HUES48 (cell line): ENCODE measurements around the gene KLHL24.
"Not testable (repeated sequence)": the region's sequence is repeated elsewhere in the genome, so short reads cannot be mapped to it uniquely, and the experiment has no call there.

Experiments
- H3K27ac ChIP-seq: one replicate; pipeline ENCODE4 v1.7.0; 2013; ENCODE audit warnings: low read depth, low read length, inconsistent platforms
- H3K27me3 ChIP-seq: 2 replicates; pipeline ENCODE4 v1.6.1; 2013; ENCODE audit warnings: mild to moderate bottlenecking, low read length; ENCODE audit not compliant: control insufficient read depth, insufficient read depth
- H3K36me3 ChIP-seq: 2 replicates; pipeline ENCODE4 v1.6.1; 2013; ENCODE audit warnings: low read length; ENCODE audit not compliant: control insufficient read depth, insufficient read depth
- H3K4me1 ChIP-seq: 2 replicates; pipeline ENCODE4 v1.6.1; 2013; ENCODE audit warnings: mild to moderate bottlenecking, low read length; ENCODE audit not compliant: control insufficient read depth, insufficient read depth
- H3K4me3 ChIP-seq: 2 replicates; pipeline ENCODE4 v1.5.1; 2013; ENCODE audit warnings: mild to moderate bottlenecking, low read depth, low read length
- H3K9ac ChIP-seq: 2 replicates; pipeline ENCODE4 v1.6.1; 2013; ENCODE audit warnings: mild to moderate bottlenecking, low read depth, low read length, moderate library complexity
- H3K9me3 ChIP-seq: 2 replicates; pipeline ENCODE4 v1.6.1; 2013; ENCODE audit warnings: low read length; ENCODE audit not compliant: control insufficient read depth, insufficient read depth

The KLHL24 gene

DNA sequence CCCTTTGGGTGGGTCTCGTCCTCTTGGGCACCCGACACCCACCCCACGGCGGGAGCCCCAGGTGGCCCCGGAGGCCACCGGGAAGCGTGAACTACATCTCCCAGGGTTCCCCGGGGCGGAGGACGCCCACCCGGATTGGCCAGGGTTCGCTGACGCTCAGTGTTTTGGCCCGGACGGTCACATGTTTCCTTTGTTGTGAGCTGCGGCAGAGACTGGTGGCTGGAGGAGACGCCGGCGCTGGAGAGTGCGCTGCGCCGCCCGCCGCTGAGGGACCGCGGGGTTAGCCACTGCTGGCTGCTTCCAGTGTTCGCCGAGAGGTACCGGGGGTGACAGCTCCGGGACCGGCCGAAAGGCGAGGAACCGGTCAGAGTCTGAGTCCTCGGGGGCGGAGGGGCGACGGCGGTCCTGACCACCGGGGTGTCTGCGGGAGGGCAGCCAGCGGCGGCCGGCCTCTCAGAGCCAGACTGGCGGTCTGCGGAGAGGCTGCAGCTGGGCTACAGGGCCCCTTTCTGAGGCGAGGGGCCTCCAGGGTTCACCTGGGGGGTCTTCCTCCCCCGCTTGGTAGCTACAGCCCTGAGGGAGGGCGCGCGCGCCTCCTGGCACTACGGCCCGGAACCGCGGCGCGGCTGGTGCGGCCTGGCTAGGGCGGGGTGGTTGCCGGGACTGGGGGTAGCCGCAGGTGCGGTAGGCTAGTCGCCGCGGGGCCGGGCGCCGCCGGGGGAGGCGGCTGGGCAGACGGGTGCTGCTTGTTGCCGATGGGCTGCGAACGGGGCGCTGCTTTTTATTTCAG lies at the start of gene KLHL24:
Gene KLHL24 (plus strand): TSS at position 193 of the 790 bp plus-strand sequence. CDS start 14,734 bp downstream, outside the sequence.
- peaks cover 10% of the 10 kb centered on the region; the same call in 1 of the 2 replicates for H3K4me1 ChIP-seq
- H3K9ac ChIP-seq = peak within 1 kb of the TSS; percentile 90
- H3K27me3 ChIP-seq = no peaks in the 10 kb centered on the region
- no peaks in the 10 kb centered on the region for H3K9me3 ChIP-seq
- peak within 1 kb of the TSS; percentile 88 for H3K4me3 ChIP-seq
- no peaks in the 10 kb centered on the region for H3K36me3 ChIP-seq
- H3K27ac ChIP-seq = peak within 1 kb of the TSS; percentile 97

DNA sequence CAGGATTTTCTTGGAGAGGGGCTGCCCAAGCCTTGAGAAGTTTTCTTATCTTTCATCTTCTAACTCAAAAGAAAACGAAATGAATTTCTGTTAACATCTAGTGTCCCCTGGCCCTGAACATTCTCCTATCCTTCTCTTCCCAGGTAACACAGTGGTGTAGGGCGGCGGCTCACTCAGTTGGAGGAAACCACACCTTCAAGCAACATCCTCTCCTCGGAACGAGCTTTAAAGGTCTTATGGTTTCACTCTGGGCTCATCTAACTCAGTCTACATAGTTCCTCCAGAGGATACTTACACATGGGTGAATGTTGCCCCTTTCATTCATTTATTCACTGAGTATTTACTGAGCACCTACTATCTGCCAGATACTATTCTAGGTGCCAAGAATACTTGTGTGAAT lies 48.9 kb upstream of the KLHL24 start:
- Histone ChIP-seq H3K9me3 (no peaks in the 10 kb centered on the region), H3K27me3 (no peaks in the 10 kb centered on the region), H3K36me3 (no peaks in the 10 kb centered on the region), H3K9ac (no peak overlapping the region), H3K27ac (no peak overlapping the region), H3K4me3 (no peak overlapping the region), H3K4me1 (peaks cover 13% of the 10 kb centered on the region)

DNA sequence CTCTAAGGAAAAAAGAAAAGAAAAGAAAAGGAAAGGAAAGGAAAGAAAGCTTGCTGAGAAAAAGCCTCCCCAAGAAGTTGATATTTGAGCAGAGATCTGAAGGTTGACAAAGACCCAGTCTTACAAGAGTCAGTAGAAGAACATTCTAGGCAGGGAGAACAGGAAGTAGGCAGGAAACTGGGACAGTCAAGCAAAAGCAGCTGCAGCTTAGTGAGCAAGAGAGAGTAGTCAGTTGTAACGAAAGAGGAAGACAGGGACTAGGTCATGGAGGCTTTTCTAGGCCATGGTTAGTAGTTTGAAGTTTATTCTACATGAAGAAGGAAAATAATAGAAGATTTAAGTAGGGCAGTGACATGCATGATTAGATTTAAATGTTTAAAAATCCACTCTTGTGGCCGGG lies 48.1 kb upstream of the KLHL24 start:
- Histone ChIP-seq H3K4me1 (peaks cover 22% of the 10 kb centered on the region), H3K9me3 (no peaks in the 10 kb centered on the region), H3K9ac (no peak overlapping the region), H3K27ac (no peak overlapping the region), H3K27me3 (no peaks in the 10 kb centered on the region), H3K4me3 (no peak overlapping the region), H3K36me3 (no peaks in the 10 kb centered on the region)

DNA sequence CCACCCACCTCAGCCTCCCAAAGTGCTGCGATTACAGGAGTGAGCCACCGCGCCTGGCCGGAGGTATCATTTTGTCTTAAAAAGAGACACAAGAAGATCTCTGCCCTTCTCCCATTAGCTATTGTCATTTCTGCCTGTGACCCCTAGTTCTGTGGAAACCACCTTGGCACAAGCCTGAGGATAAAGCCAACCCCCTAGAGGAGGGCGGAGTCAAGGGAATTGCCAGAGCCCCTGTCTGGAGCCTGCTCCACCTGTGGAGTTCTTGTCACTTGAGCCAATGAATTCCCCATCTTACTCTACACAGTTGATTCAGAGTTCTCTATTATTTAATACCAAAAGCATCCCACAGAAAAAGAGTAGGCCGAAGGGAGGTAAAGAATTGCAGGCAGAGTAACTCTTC lies 45.0 kb upstream of the KLHL24 start:
- Histone ChIP-seq H3K9ac (no peak overlapping the region), H3K9me3 (no peaks in the 10 kb centered on the region), H3K4me3 (no peak overlapping the region), H3K36me3 (no peaks in the 10 kb centered on the region), H3K27me3 (no peaks in the 10 kb centered on the region), H3K27ac (no peak overlapping the region), H3K4me1 (peaks cover 16% of the 10 kb centered on the region)

- peaks cover 16% of the 10 kb centered on the region for H3K4me1 ChIP-seq
- H3K36me3 ChIP-seq = no peaks in the 10 kb centered on the region
- no peaks in the 10 kb centered on the region for H3K27me3 ChIP-seq
- H3K4me3 ChIP-seq = no peak overlapping the region
- no peak overlapping the region for H3K9ac ChIP-seq
- no peaks in the 10 kb centered on the region for H3K9me3 ChIP-seq
- no peak overlapping the region for H3K27ac ChIP-seq
Measured at GRCh38 chr3:183591881-183592521, 43.4 kb upstream of the KLHL24 start.

DNA sequence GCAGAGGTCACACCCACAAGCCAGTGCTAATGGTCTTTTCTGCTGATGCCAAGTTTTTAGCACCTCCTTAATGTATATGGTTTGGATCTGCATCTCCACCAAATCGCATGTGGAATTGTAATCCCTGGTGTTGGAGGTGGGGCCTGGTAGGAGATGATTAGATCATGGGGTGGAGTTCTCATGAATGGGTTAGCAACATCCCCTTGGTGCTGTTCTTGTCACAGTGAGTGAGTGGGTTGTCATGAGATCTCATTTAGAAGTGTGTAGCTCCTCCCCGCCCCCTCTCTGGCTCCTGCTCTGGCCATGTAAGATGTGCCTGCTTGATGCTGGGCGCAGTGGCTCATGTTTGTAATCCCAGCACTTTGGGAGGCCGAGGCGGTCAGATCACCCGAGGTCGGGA lies 42.6 kb upstream of the KLHL24 start:
- no peak overlapping the region for H3K27ac ChIP-seq
- H3K4me1 ChIP-seq = peaks cover 16% of the 10 kb centered on the region
- no peaks in the 10 kb centered on the region for H3K27me3 ChIP-seq
- H3K9me3 ChIP-seq = no peaks in the 10 kb centered on the region
- no peak overlapping the region for H3K9ac ChIP-seq
- H3K36me3 ChIP-seq = no peaks in the 10 kb centered on the region
- no peak overlapping the region for H3K4me3 ChIP-seq

GRCh38 chr3:183594636-183595035 lies 40.8 kb upstream of the KLHL24 start:
- no peak overlapping the region for H3K9ac ChIP-seq
- no peaks in the 10 kb centered on the region for H3K27me3 ChIP-seq
- H3K9me3 ChIP-seq = 0 out of 2 replicates have a peak, but pooled peaks cover 3% of the 10 kb centered on the region
- H3K36me3 ChIP-seq = no peaks in the 10 kb centered on the region
- peaks cover 16% of the 10 kb centered on the region for H3K4me1 ChIP-seq
- no peak overlapping the region for H3K27ac ChIP-seq
- no peak overlapping the region for H3K4me3 ChIP-seq

DNA sequence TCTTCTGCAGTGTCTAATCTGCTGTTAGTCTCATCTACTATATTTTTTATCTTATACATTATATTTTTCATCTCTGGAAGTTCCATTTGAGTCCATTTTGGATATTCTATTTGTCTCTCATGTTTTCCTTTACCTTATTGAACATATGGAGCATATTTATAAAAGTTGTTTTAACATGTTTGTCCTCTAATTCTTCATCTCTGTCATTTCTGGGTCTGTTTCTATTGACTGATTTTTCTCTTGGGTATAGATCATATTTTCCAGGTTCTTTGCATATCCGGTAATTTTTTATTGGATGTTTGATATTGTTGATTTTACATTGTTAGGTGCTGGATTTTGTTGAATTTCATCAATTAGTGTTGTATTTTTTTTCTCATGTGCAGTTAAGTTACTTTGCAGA lies 37.5 kb upstream of the KLHL24 start:
- H3K4me3 ChIP-seq = no peak overlapping the region
- 0 out of 2 replicates have a peak, but pooled peaks cover 3% of the 10 kb centered on the region for H3K9me3 ChIP-seq
- H3K27me3 ChIP-seq = no peaks in the 10 kb centered on the region
- H3K27ac ChIP-seq = no peak overlapping the region
- no peaks in the 10 kb centered on the region for H3K4me1 ChIP-seq
- no peaks in the 10 kb centered on the region for H3K36me3 ChIP-seq
- no peak overlapping the region for H3K9ac ChIP-seq

- not testable (repeated sequence) for H3K4me3 ChIP-seq, H3K4me1 ChIP-seq, H3K9ac ChIP-seq, H3K27me3 ChIP-seq, H3K27ac ChIP-seq, H3K9me3 ChIP-seq, H3K36me3 ChIP-seq
Measured at GRCh38 chr3:183611326-183611725, 24.1 kb upstream of the KLHL24 start.

GRCh38 chr3:183613366-183614285 lies 21.8 kb upstream of the KLHL24 start:
- Histone ChIP-seq H3K36me3 (no peaks in the 10 kb centered on the region), H3K27ac (no peak overlapping the region), H3K9me3 (no peaks in the 10 kb centered on the region), H3K4me3 (no peak overlapping the region), H3K27me3 (peaks cover 17% of the 10 kb centered on the region), H3K9ac (no peak overlapping the region), H3K4me1 (peaks cover 12% of the 10 kb centered on the region)
